T-helper 17 cell (primary cell): ENCODE data around the gene TP53BP2. TPM values are rescaled to one million over a fixed set of nuclear protein-coding genes. Genes with fewer than 3 reads are reported as not detected.

Source experiments
- ATAC-seq: fragments of 150-1000 bp; cut with Tn5 transposase; 2 replicates; pipeline ENCODE4 v1.10.0; 2021; ENCODE audit warnings: mild to moderate bottlenecking, moderate library complexity
- DNase-seq, 3 donors: peaks; one replicate each; pipeline versions ENCODE4 v3.0.0 to v3.0.0-alpha.2; 2020 to 2021
- H3K9me3 ChIP-seq: one replicate; pipeline ENCODE4 v1.7.0; 2013; ENCODE audit warnings: low read length, mild to moderate bottlenecking; ENCODE audit not compliant: control insufficient read depth, poor library complexity, severe bottlenecking
- H3K27ac Mint-ChIP-seq: one replicate; pipeline ENCODE4 v1.8.0; 2022; ENCODE audit warnings: mild to moderate bottlenecking, moderate library complexity, mixed read lengths
- H3K27me3 Mint-ChIP-seq: one replicate; pipeline ENCODE4 v1.8.0; 2022; ENCODE audit warnings: mixed read lengths
- H3K36me3 Mint-ChIP-seq: one replicate; pipeline ENCODE4 v1.8.0; 2022; ENCODE audit warnings: low read depth, mixed read lengths
- H3K4me1 Mint-ChIP-seq: one replicate; pipeline ENCODE4 v1.8.0; 2022; ENCODE audit warnings: mild to moderate bottlenecking, mixed read lengths
- H3K4me3 Mint-ChIP-seq: one replicate; pipeline ENCODE4 v1.8.0; 2022; ENCODE audit warnings: mild to moderate bottlenecking, moderate library complexity, mixed read lengths
- total RNA-seq, 4 donors: library from RNA in 2 of 4; stranded (reverse) in 2 of 4; gene quantifications; one replicate each; pipeline ENCODE4 v1.2.3 and lab custom pipeline; 2022 to 2026

Gene TP53BP2
- total RNA-seq, 2 donors from 2014 or later: 97.6 to 136 TPM

DNA sequence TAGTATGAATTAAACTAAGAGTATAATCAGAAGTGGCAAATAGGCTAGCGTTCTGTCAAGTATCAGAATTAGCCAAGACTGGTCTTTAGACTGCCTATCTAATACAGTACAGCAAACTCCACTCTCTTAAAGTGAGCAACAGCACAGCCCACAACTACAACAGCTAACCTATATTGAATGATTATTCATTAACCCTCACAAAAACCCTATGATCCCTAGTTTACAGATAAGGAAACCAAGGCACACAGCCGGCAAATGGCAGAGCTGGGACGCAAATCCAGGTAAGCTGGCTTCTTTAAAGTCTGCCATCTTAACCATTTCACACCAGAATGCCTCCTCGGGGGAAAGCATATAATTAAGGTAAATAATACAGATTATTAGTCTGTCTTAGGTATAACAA, 52.0 kb downstream of the TP53BP2 start:
- H3K27ac Mint-ChIP-seq: no peak overlapping the region
- peaks cover 5% of the 10 kb centered on the region for H3K4me1 Mint-ChIP-seq
- ATAC-seq (no peak), DNase-seq (no peak)
- no peak overlapping the region for H3K4me3 Mint-ChIP-seq
- no peaks in the 10 kb centered on the region for H3K9me3 ChIP-seq
- no peaks in the 10 kb centered on the region for H3K27me3 Mint-ChIP-seq
- peaks cover 10% of the 10 kb centered on the region for H3K36me3 Mint-ChIP-seq

DNA sequence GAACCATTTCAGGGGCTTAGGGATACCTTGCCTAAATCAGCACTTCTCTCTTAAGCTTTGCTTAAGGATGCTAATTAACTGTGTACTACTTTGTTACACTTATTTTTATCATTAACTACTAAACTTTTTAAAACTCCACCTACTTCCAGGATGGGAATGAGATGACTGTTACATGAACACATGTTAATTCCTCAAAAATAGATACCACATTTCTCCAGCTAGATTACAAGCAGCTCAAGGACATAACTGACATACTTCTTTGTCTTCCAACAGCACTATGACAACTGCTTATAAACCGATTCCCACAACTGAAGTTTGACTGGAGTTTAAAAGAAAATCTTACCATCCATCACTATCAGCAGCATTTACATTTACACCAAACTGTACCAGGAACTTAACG, 53.7 kb downstream of the TP53BP2 start:
- ATAC-seq (no peak), DNase-seq (no peak)
- H3K27ac Mint-ChIP-seq: no peak overlapping the region
- H3K27me3 Mint-ChIP-seq: no peaks in the 10 kb centered on the region
- H3K36me3 Mint-ChIP-seq: peaks cover 5% of the 10 kb centered on the region
- peaks cover 3% of the 10 kb centered on the region for H3K4me1 Mint-ChIP-seq
- H3K9me3 ChIP-seq: no peaks in the 10 kb centered on the region
- no peak overlapping the region for H3K4me3 Mint-ChIP-seq

DNA sequence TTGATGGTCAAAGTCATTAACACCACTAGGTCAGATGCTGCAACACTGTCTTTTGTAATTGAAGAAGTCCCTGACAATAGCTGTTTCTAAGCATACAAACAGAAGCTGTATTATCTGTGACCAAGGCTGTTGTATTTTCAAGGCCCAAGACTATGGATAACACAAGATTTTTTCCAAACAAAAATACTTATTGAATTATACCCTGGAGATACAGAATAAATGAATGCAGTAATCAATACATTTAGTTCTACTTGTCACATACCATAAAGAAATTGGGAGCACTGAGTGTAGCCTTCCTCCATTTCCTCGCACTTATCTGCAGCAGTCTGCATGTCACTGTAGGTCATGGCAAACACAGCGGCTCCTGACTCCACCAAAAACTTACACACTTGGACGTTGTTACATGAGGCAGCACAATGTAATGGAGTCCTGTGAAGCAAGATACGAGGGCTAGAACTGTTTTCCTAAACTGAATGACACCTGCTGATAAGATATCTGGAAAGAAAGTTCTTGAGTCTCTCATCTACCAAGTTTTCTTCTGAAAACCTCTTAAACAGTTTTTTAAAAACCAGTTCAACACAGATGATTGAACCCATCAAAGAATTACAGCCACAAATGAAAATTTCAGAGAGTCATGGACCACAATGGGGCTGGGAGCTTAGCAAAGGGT, 56.9 kb downstream of the TP53BP2 start:
- Mint-ChIP-seq H3K4me1 (peaks cover 4% of the 10 kb centered on the region), H3K36me3 (peaks cover 5% of the 10 kb centered on the region)

DNA sequence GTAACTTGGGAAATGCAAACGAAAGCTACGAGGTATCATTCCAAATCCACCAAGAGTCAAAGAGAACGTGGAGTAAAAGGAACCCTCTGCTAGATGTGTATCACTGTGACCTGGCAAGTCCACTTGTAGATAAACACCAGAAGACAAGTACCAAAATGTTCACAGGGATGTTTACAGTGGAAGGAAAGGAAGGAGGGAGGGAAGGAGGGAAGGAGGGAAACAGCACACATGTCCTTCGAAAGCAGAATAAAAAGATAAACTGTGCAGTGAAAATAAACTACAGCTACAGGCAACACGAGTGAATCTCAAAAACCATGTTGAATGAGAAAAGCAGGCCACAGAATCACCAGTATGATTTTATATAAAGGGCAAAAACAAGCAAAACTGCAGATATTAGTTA, 59.9 kb downstream of the TP53BP2 start:
- Mint-ChIP-seq H3K4me3 (peak overlapping the region; percentile 63), H3K36me3 (peaks cover 5% of the 10 kb centered on the region), H3K4me1 (peaks cover 8% of the 10 kb centered on the region), H3K27me3 (no peaks in the 10 kb centered on the region), H3K27ac (peak overlapping the region; percentile 81)
- no peaks in the 10 kb centered on the region for H3K9me3 ChIP-seq
- DNase-seq (no peak), ATAC-seq (no peak)

More for the DNA sequence above, 56.9 kb downstream of the TP53BP2 start:
- no peaks in the 10 kb centered on the region for H3K27me3 Mint-ChIP-seq
- no peaks in the 10 kb centered on the region for H3K9me3 ChIP-seq
- no peak overlapping the region for H3K4me3 Mint-ChIP-seq
- H3K27ac Mint-ChIP-seq: peak overlapping the region; percentile 75
- DNase-seq: no peak
- no peak for ATAC-seq

DNA sequence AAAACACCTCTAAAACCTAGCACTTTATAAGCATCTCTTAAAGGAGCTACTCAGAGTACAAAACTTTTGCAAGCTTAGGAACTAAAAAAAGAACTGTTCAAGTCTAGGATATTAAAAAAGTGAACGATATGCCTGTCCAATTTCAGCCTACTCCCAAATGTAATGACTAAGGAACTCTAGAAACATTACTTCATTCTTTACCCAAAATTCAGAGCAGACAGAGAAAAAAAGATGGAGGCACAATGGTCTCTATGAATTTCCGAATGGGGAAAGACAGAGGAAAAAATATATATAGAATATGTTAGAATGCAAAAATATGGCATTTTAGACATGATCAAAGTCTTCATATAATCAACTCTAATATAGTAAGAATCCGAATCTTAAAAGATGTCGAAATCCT, 61.2 kb downstream of the TP53BP2 start:
- H3K4me3 Mint-ChIP-seq: no peak overlapping the region
- peaks cover 8% of the 10 kb centered on the region for H3K4me1 Mint-ChIP-seq
- no peaks in the 10 kb centered on the region for H3K9me3 ChIP-seq
- ATAC-seq: no peak
- DNase-seq: no peak
- no peaks in the 10 kb centered on the region for H3K27me3 Mint-ChIP-seq
- H3K36me3 Mint-ChIP-seq: peaks cover 5% of the 10 kb centered on the region
- H3K27ac Mint-ChIP-seq: peak overlapping the region; percentile 81

DNA sequence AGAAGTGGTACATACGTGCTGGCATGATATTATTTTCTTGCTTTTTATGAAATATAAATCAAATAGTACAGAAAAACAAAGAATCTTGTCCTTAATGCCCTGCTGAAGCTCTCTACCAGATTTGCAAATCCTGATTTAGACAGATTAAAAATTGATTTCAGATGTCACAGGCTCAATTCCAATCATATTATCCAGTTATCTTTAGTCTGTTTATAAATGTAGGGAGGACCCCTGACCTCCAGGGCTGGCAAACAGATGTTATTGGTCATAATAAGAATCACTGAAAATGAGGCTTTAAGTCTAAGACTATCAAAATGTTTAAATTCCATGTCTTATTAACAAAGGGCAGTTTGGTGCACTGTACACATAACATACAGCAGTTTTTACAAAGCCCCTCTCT, 62.1 kb downstream of the TP53BP2 start:
- no peaks in the 10 kb centered on the region for H3K9me3 ChIP-seq
- Mint-ChIP-seq H3K27me3 (no peaks in the 10 kb centered on the region), H3K4me1 (peaks cover 8% of the 10 kb centered on the region), H3K36me3 (peaks cover 8% of the 10 kb centered on the region), H3K4me3 (no peak overlapping the region), H3K27ac (peak overlapping the region; percentile 81)
- no peak for ATAC-seq
- no peak for DNase-seq

DNA sequence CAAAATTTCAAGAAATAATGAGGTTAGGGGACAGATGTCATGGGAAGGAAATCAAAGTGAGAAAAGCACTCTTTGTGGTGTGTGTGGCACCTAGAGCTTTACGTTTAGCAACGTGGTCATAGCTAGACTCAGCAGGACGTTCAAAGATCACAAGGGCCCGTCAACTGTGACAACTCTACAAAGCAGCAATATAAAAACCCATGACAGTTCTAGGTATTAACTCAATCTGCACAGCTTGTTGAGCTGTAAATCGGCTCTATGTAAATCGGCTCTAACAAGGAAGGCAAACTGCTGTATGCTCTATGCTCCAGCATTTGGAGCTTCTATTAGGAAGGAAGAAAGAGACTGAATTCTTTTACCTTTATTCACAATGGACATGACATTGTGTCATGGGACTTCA, 64.8 kb downstream of the TP53BP2 start:
- Mint-ChIP-seq H3K36me3 (peaks cover 15% of the 10 kb centered on the region), H3K4me3 (no peak overlapping the region), H3K27ac (peak overlapping the region; percentile 65), H3K27me3 (no peaks in the 10 kb centered on the region), H3K4me1 (peaks cover 21% of the 10 kb centered on the region)
- ATAC-seq (no peak), DNase-seq (no peak)
- H3K9me3 ChIP-seq: no peaks in the 10 kb centered on the region

DNA sequence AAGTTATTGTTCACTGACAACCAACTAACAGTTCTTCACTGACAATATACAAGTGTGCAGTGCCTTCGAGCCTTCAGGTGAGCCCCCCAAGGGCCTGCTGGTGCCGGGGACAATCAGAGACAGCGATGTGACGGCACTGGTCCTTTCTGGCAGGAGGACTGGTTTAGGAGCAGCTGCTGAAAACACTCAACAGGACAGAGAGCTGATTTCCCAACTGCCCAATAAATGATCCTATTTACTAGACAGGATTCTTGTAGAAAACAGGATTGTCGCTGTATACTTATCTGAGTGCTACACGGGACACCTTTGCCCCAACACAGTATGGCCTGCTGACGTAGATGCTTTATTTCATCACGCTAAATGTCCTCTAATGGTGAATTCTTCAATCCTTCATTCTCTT, 65.4 kb downstream of the TP53BP2 start:
- H3K36me3 Mint-ChIP-seq: peaks cover 15% of the 10 kb centered on the region
- H3K4me3 Mint-ChIP-seq: no peak overlapping the region
- ATAC-seq: no peak
- no peak for DNase-seq
- no peaks in the 10 kb centered on the region for H3K9me3 ChIP-seq
- H3K27me3 Mint-ChIP-seq: no peaks in the 10 kb centered on the region
- peaks cover 24% of the 10 kb centered on the region for H3K4me1 Mint-ChIP-seq
- peak overlapping the region; percentile 65 for H3K27ac Mint-ChIP-seq

DNA sequence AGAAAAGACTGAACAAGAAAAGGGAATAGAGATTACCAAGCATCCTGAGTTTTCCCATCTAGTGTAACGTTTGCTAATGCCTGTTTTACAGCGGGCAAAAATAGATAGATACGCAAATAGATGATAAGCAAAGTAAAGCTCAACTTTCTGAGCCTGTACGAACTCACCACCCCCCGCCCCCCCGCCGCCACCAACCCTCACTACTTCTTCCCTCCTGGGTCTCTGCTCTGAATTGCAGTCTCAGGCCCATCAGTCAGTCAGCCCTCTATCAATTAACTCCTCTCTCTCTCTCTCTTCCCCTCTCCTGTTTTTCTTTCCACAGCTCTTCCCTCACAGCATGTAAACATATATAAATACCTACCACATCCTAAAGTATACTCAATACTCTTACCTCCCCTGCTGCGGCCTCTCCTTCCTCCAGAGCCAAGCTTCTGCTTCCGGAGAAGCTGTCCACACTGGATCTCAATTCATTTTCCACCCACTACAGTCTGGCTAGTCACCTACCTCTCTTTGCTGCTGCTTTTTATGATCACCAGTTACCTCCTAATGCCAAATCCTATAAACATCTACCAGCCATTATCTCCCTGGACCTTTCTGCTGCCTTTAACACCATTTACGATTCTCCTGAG, 68.8 kb downstream of the TP53BP2 start:
- H3K4me3 Mint-ChIP-seq: peak overlapping the region; percentile 74
- peak overlapping the region; percentile 91 for H3K27ac Mint-ChIP-seq
- H3K4me1 Mint-ChIP-seq: peaks cover 27% of the 10 kb centered on the region
- H3K36me3 Mint-ChIP-seq: peaks cover 12% of the 10 kb centered on the region
- no peak for ATAC-seq
- DNase-seq: no peak
- no peaks in the 10 kb centered on the region for H3K27me3 Mint-ChIP-seq
- H3K9me3 ChIP-seq: no peaks in the 10 kb centered on the region

DNA sequence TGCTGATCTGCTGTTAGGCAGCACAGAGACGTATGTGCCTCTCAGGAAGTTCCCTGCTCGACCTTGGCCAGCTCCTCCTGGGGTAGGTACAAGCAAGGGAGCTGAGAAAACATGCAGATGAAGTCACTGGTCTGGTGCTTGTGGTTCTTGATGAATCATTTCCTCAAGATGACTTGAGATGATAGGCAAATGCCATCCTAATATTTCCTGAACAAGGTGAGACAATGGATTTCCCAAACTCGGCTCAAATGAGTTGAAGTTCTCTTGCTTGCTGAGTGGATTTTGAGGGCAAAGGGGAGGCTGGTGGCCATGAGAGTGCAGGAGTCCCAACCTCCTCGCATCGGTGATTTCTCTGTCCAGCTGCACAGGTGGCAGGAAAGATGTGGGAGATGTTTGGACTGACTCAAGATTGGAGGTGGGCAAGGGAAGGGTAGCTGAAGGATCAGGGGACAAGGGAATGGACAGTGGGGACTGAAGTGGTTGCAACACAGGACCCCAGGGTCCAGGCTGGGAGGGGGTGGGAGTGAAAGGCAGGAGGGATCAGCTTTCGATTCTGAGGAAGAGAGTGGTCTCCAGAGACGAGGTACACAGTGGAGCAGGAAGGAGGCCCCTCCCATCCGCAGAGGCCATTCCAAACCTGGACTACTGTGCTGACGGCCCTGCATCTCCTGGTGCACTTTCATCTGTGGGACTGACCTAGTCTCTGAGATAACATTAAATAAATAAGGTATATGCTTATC, 69.5 kb downstream of the TP53BP2 start:
- DNase-seq: peak in 1 of 3 donors; percentile 21
- Mint-ChIP-seq H3K36me3 (peaks cover 14% of the 10 kb centered on the region), H3K4me3 (peak overlapping the region; percentile 76), H3K27me3 (no peaks in the 10 kb centered on the region), H3K4me1 (peaks cover 30% of the 10 kb centered on the region), H3K27ac (peak overlapping the region; percentile 91)
- peak; percentile 78 for ATAC-seq
- no peaks in the 10 kb centered on the region for H3K9me3 ChIP-seq

DNA sequence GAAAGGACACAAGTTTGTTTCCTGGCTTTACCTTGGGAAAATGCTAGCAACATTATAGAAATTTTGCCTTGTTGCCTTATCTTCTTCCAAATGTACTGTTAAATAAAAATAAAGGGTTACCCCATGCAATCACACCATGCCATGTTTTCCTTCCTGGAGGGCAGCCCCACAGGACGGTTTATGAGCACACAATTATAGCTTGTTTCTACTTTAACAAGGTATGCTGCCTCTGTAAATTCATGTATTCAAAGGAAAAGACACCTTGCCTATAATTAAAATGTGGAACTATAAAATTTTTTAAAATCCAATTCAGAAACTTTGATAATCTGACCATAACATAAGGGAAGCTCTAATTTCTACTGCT, 70.1 kb downstream of the TP53BP2 start:
- H3K9me3 ChIP-seq: no peaks in the 10 kb centered on the region
- Mint-ChIP-seq H3K27me3 (no peaks in the 10 kb centered on the region), H3K4me1 (peaks cover 31% of the 10 kb centered on the region), H3K27ac (peak overlapping the region; percentile 91), H3K36me3 (peaks cover 17% of the 10 kb centered on the region), H3K4me3 (peak overlapping the region; percentile 76)
- DNase-seq: no peak
- ATAC-seq: peak; percentile 4

DNA sequence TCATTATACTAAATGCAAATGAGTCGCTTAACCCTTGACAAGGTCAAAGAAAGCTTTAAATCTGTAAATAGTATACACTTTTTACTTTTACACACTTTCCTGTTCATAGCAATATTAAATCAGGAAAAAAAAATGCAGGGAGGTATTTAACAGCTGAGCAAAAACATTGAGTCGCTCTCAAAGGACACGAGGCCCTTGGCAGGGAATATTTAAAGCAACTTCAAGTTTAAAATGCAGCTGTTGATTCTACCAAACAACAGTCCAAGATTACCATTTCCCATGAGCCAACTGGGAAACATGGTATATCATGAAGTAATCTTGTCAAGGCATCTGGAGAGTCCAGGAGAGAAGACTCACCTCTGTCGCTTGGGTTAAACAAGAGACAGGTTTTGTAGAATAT, 70.7 kb downstream of the TP53BP2 start:
- no peaks in the 10 kb centered on the region for H3K9me3 ChIP-seq
- Mint-ChIP-seq H3K27me3 (no peaks in the 10 kb centered on the region), H3K4me1 (peaks cover 31% of the 10 kb centered on the region), H3K4me3 (no peak overlapping the region), H3K27ac (peak overlapping the region; percentile 57), H3K36me3 (peaks cover 17% of the 10 kb centered on the region)
- no peak for ATAC-seq
- no peak for DNase-seq

DNA sequence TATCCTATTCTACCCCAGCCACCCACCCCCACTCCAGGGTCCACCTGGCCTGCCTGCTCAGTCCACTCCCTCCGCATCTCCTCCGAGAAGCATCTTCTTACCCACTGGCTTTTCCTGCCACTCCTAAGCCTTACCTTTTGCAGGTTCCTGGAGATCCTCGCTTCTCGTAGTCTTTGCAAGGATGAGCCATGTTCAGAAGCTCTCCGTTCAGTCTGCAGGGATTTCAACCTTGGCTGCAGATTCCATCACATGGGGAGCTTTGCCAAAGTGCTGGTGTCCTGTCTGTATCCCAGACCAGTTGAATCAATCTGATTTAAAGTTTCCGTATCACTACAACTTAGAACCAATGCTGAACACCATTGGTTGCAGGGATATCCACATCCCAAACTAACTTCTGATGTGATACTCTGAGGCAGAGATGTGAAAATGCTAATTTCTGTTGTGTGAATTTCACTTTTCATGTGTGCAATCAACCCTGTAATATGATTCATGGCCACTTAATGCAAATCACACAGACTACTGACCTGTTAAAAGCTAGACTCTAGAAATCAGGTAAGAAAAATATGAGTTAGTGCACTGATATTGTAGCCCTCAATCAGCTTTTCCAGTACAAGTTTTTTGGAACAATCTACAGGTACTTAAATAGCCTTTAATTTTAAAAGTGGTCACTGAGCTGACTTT, 71.5 kb downstream of the TP53BP2 start:
- no peak for DNase-seq
- peak overlapping the region; percentile 57 for H3K27ac Mint-ChIP-seq
- peaks cover 17% of the 10 kb centered on the region for H3K36me3 Mint-ChIP-seq
- ATAC-seq: no peak
- peaks cover 31% of the 10 kb centered on the region for H3K4me1 Mint-ChIP-seq
- H3K9me3 ChIP-seq: no peaks in the 10 kb centered on the region
- H3K4me3 Mint-ChIP-seq: peak overlapping the region; percentile 73
- H3K27me3 Mint-ChIP-seq: no peaks in the 10 kb centered on the region
